H9 (cell line): Measurements from ENCODE around the gene KRTAP12-3. TPM values are rescaled to one million over a fixed set of nuclear protein-coding genes. Genes with fewer than 3 reads are reported as not detected.

Experiments used
- DNase-seq: peaks from one replicate; pipeline ENCODE4 v3.0.0-alpha.2; 2017
- H2AFZ ChIP-seq: one replicate; pipeline ENCODE4 v1.6.1; 2013; ENCODE audit warnings: mild to moderate bottlenecking, low read length, control low read depth, moderate library complexity
- H2AK5ac ChIP-seq: 2 replicates; pipeline ENCODE4 v1.6.1; 2013; ENCODE audit warnings: low read length, control low read depth, mixed read lengths; ENCODE audit not compliant: insufficient read length
- H2BK120ac ChIP-seq: one replicate; pipeline ENCODE4 v1.6.1; 2013; ENCODE audit warnings: low read depth, mild to moderate bottlenecking, low read length, control low read depth, inconsistent platforms; ENCODE audit not compliant: poor library complexity, severe bottlenecking
- H2BK12ac ChIP-seq: 2 replicates; pipeline ENCODE4 v1.6.1; 2013; ENCODE audit warnings: low read length, control low read depth, mixed read lengths, low read depth; ENCODE audit not compliant: insufficient read length
- H2BK15ac ChIP-seq: 2 replicates; pipeline ENCODE4 v1.6.1; 2013; ENCODE audit warnings: low read depth, low read length, control low read depth
- H2BK20ac ChIP-seq: one replicate; pipeline ENCODE4 v1.6.1; 2013; ENCODE audit warnings: low read depth, mild to moderate bottlenecking, low read length, control low read depth, inconsistent platforms; ENCODE audit not compliant: poor library complexity, severe bottlenecking
- H2BK5ac ChIP-seq: 2 replicates; pipeline ENCODE4 v1.6.1; 2013; ENCODE audit warnings: low read length, control low read depth, mixed read lengths; ENCODE audit not compliant: insufficient read length
- H3K14ac ChIP-seq: 2 replicates; pipeline ENCODE4 v1.6.1; 2013; ENCODE audit warnings: low read length, control low read depth; ENCODE audit not compliant: insufficient read depth
- H3K18ac ChIP-seq: 2 replicates; pipeline ENCODE4 v1.6.1; 2013; ENCODE audit warnings: low read depth, mild to moderate bottlenecking, mixed read lengths, low read length, control low read depth; ENCODE audit not compliant: insufficient read length
- H3K23ac ChIP-seq: 2 replicates; pipeline ENCODE4 v1.6.1; 2013; ENCODE audit warnings: low read length, control low read depth, mixed read lengths, low read depth; ENCODE audit not compliant: insufficient read length
- H3K23me2 ChIP-seq: 2 replicates; pipeline ENCODE4 v1.6.1; 2013; ENCODE audit warnings: low read depth, mild to moderate bottlenecking, mixed read lengths, low read length, control low read depth; ENCODE audit not compliant: insufficient read length, poor library complexity, severe bottlenecking
- H3K27ac ChIP-seq: 2 replicates; pipeline ENCODE4 v1.5.1; 2013; ENCODE audit warnings: low read length, control low read depth, mixed read lengths, low read depth; ENCODE audit not compliant: insufficient read length
- H3K27me3 ChIP-seq: 2 replicates; pipeline ENCODE4 v1.6.1; 2013; ENCODE audit warnings: low read length, control low read depth, inconsistent platforms; ENCODE audit not compliant: insufficient read depth
- H3K4ac ChIP-seq: 2 replicates; pipeline ENCODE4 v1.6.1; 2013; ENCODE audit warnings: low read depth, mild to moderate bottlenecking, control low read depth, inconsistent platforms, low read length, moderate library complexity
- H3K4me1 ChIP-seq: 2 replicates; pipeline ENCODE4 v1.6.1; 2013; ENCODE audit warnings: low read length, control low read depth, inconsistent platforms; ENCODE audit not compliant: insufficient read depth
- H3K4me2 ChIP-seq: 2 replicates; pipeline ENCODE4 v1.6.1; 2013; ENCODE audit warnings: low read length, control low read depth, mixed read lengths; ENCODE audit not compliant: insufficient read length, insufficient read depth
- H3K56ac ChIP-seq: 2 replicates; pipeline ENCODE4 v1.6.1; 2013; ENCODE audit warnings: low read depth, mild to moderate bottlenecking, mixed read lengths, low read length, control low read depth; ENCODE audit not compliant: insufficient read length
- H3K79me1 ChIP-seq: 2 replicates; pipeline ENCODE4 v1.6.1; 2013; ENCODE audit warnings: low read depth, mild to moderate bottlenecking, moderate library complexity, low read length, control low read depth, inconsistent platforms; ENCODE audit not compliant: insufficient read depth, poor library complexity, severe bottlenecking
- H3K79me2 ChIP-seq: 2 replicates; pipeline ENCODE4 v1.6.1; 2013; ENCODE audit warnings: low read length, control low read depth, inconsistent platforms; ENCODE audit not compliant: insufficient read depth
- H3K9ac ChIP-seq: 2 replicates; pipeline ENCODE4 v1.6.1; 2013; ENCODE audit warnings: low read length, control low read depth, mixed read lengths; ENCODE audit not compliant: insufficient read length; ENCODE audit errors: extremely low read depth
- H3K9me3 ChIP-seq: one replicate; pipeline ENCODE4 v1.6.1; 2013; ENCODE audit warnings: low read depth, low read length, inconsistent platforms; ENCODE audit not compliant: control insufficient read depth
- H3T11ph ChIP-seq: one replicate; pipeline ENCODE4 v1.6.1; 2013; ENCODE audit warnings: mild to moderate bottlenecking, low read length, control low read depth, inconsistent platforms
- H4K20me1 ChIP-seq: one replicate; pipeline ENCODE4 v1.6.1; 2013; ENCODE audit not compliant: control insufficient read depth, insufficient read length, insufficient read depth
- H4K5ac ChIP-seq: 2 replicates; pipeline ENCODE4 v1.6.1; 2013; ENCODE audit warnings: low read depth, mild to moderate bottlenecking, mixed read lengths, low read length, control low read depth; ENCODE audit not compliant: insufficient read length
- H4K8ac ChIP-seq: replicated peaks from 2 replicates; pipeline ENCODE4 v1.6.1; 2013; ENCODE audit warnings: low read length, control low read depth, mixed read lengths, low read depth; ENCODE audit not compliant: insufficient read length
- H4K91ac ChIP-seq: 2 replicates; pipeline ENCODE4 v1.6.1; 2013; ENCODE audit warnings: low read depth, mild to moderate bottlenecking, moderate library complexity, mixed read lengths, low read length, control low read depth; ENCODE audit not compliant: insufficient read length
- H3K27ac Mint-ChIP-seq, 3 experiments: 2 replicates in 2 of 3; 3 replicates in 1 of 3; pipeline ENCODE4 v1.8.0; 2020 to 2021; ENCODE audit warnings: mixed read lengths in 3 of 3, mild to moderate bottlenecking in 1 of 3, moderate library complexity in 1 of 3
- H3K27me3 Mint-ChIP-seq: 2 replicates; pipeline ENCODE4 v1.8.0; 2021; ENCODE audit warnings: low read depth, mild to moderate bottlenecking, moderate library complexity, mixed read lengths
- H3K36me3 Mint-ChIP-seq, 3 experiments: 2 replicates in 2 of 3; 3 replicates in 1 of 3; pipeline ENCODE4 v1.8.0; 2020 to 2021; ENCODE audit warnings: low read depth in 3 of 3, mixed read lengths in 3 of 3; ENCODE audit not compliant: insufficient read depth in 1 of 3
- H3K4me1 Mint-ChIP-seq, 2 experiments: 2 replicates each; pipeline ENCODE4 v1.8.0; 2020; ENCODE audit warnings: mixed read lengths in 2 of 2
- H3K4me3 Mint-ChIP-seq, 2 experiments: 2 replicates in 1 of 2; 3 replicates in 1 of 2; pipeline ENCODE4 v1.8.0; 2020 to 2021; ENCODE audit warnings: mild to moderate bottlenecking in 2 of 2, mixed read lengths in 2 of 2, moderate library complexity in 1 of 2
- H3K9me3 Mint-ChIP-seq, 2 experiments: 2 replicates in 1 of 2; 3 replicates in 1 of 2; pipeline ENCODE4 v1.8.0; 2020; ENCODE audit warnings: mild to moderate bottlenecking in 2 of 2, mixed read lengths in 2 of 2, moderate library complexity in 1 of 2
- WGBS: extraction: QIAGEN DNeasy Blood & Tissue Kit; methylation state at CpG from one replicate; pipeline ENCODE4 v1.1.7; 2013; ENCODE audit warnings: missing lambda C conversion rate, low lambda C conversion rate, mixed read lengths; ENCODE audit not compliant: insufficient read length; ENCODE audit errors: extremely low coverage; 5-methylcytosine and 5-hydroxymethylcytosine counted together
- total RNA-seq: library from RNA; stranded (reverse); gene quantifications from 2 replicates; pipeline ENCODE4 v1.2.1, GENCODE V29; 2021
- TF ChIP-seq, protein P1 (sequence below): fragments of 200-600 bp; sonication (generic); conservative IDR thresholded peaks from 3 replicates; pipeline ENCODE4 v1.8.0; 2021; ENCODE audit warnings: antibody characterized with exemption, mild to moderate bottlenecking

KRTAP12-3 gene
- total RNA-seq, 1 experiment from 2014 or later: not detected

DNA sequence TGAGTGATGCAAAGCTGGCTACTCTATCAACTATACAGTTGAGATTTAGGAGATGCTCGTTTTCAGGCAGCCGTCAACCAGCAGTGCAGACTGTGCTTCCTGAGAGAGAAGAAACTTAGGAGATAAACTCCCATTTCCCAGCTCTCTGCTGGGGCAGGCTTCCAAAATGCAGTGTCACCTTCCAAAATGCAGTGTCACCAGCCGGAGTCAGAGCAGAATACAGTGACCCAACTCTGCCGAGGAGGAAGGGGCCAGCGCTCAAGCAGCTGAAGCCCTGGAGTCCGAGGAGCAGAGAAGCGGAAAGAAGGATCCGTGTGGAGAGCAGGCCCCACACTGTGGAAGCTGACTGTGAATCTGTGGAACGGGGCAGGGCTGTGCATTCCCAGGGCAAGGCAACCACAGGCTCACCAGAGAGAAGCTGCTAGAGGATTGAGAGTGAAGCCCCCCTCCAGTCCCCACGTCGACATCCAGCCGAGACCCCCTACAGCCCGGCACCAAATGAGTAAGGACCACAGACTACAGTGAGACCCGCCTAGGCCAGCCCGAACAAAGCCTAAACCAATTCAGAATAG, 24.9 kb downstream of the KRTAP12-3 start:
- no peak overlapping the region for H3K18ac ChIP-seq
- no peaks in the 10 kb centered on the region for H3K27me3 ChIP-seq
- no peak overlapping the region for H2BK15ac ChIP-seq
- DNase-seq: peak; percentile 24
- no peak overlapping the region for H3K27ac ChIP-seq
- no peaks in the 10 kb centered on the region for H3K79me2 ChIP-seq
- no peak overlapping the region for H3T11ph ChIP-seq
- no peaks in the 10 kb centered on the region for H4K20me1 ChIP-seq
- no peak overlapping the region for H2BK12ac ChIP-seq
- no peak overlapping the region for H4K5ac ChIP-seq
- H3K79me1 ChIP-seq: no peaks in the 10 kb centered on the region
- H3K4ac ChIP-seq: no peak overlapping the region
- no peak overlapping the region for H2AK5ac ChIP-seq
- no peaks in the 10 kb centered on the region for H3K23me2 ChIP-seq
- no peak overlapping the region; a peak in 1 of 7 replicates for H3K27ac Mint-ChIP-seq
- H3K9me3 ChIP-seq: no peaks in the 10 kb centered on the region
- no peak overlapping the region for H4K8ac ChIP-seq
- H2BK20ac ChIP-seq: no peak overlapping the region
- no CpG with 5 or more reads among the region's 15 CpGs for WGBS
- H3K4me3 Mint-ChIP-seq: no peak overlapping the region; a peak in 1 of 5 replicates
- H3K36me3 Mint-ChIP-seq: no peaks in the 10 kb centered on the region
- H3K4me1 Mint-ChIP-seq: peaks cover 25 to 29% of the 10 kb centered on the region in 2 experiments
- H3K9ac ChIP-seq: no peak overlapping the region
- peaks cover 5% of the 10 kb centered on the region; the same call in 1 of the 2 replicates for H3K4me1 ChIP-seq
- no peak overlapping the region for H3K14ac ChIP-seq
- TF ChIP-seq, protein P1, sequence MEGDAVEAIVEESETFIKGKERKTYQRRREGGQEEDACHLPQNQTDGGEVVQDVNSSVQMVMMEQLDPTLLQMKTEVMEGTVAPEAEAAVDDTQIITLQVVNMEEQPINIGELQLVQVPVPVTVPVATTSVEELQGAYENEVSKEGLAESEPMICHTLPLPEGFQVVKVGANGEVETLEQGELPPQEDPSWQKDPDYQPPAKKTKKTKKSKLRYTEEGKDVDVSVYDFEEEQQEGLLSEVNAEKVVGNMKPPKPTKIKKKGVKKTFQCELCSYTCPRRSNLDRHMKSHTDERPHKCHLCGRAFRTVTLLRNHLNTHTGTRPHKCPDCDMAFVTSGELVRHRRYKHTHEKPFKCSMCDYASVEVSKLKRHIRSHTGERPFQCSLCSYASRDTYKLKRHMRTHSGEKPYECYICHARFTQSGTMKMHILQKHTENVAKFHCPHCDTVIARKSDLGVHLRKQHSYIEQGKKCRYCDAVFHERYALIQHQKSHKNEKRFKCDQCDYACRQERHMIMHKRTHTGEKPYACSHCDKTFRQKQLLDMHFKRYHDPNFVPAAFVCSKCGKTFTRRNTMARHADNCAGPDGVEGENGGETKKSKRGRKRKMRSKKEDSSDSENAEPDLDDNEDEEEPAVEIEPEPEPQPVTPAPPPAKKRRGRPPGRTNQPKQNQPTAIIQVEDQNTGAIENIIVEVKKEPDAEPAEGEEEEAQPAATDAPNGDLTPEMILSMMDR: no peak
- H3K27me3 Mint-ChIP-seq: peaks cover 30% of the 10 kb centered on the region
- no peak overlapping the region for H2AFZ ChIP-seq
- no peak overlapping the region for H3K56ac ChIP-seq
- no peak overlapping the region for H2BK120ac ChIP-seq
- H3K9me3 Mint-ChIP-seq: peaks cover 0 to 4% of the 10 kb centered on the region in 2 experiments; a peak in 2 of 5 replicates
- no peak overlapping the region for H3K4me2 ChIP-seq
- H2BK5ac ChIP-seq: no peak overlapping the region
- H3K23ac ChIP-seq: no peak overlapping the region
- H4K91ac ChIP-seq: no peak overlapping the region
